Fibroblast of skin of back (primary cell): ENCODE data around the gene KLHL40.

Source experiments
- DNase-seq: peaks from one replicate; pipeline ENCODE4 v3.0.0-alpha.2; 2013

The KLHL40 gene

DNA sequence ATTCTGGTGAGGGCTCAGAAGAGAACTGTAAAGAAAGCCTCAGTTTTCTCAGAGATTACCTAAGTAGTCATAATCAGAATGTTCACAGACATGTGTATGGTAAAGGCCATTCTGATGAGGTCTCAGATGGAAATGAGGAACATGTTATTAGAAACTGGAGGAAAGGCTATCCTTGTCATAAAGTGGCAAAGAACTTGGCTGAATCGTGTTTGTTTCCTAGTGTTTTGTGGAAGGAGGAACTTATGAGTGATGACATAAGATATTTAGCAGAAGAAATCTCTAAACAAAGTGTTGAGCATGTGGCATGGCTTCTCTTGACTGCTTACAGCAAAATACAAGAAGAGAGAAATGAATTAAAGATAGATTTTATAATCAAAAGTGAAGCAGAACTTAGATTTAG lies 12.8 kb upstream of the KLHL40 start:
- DNase-seq, result no peak

GRCh38 chr3:42673082-42673481 lies 12.3 kb upstream of the KLHL40 start:
- no peak for DNase-seq

DNA sequence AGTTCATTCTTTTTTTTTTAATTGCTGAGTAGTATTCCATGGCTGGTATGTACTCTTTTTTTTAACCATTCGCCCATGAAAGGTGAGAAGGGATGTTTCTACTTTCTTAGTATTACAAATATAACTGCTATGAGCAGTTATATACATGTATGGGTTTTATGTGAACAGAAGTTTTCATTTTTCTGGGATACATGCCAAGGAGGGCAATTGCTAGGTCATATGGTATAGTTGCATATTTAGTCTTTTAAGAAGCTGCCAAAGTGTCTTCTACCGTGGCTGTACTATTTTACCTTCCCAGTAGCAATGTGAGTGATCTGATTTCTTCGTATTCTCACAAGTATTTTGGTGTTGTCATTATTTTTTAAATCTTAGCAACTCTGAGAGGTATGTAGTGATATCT lies 11.2 kb upstream of the KLHL40 start:
- DNase-seq, result no peak

DNA sequence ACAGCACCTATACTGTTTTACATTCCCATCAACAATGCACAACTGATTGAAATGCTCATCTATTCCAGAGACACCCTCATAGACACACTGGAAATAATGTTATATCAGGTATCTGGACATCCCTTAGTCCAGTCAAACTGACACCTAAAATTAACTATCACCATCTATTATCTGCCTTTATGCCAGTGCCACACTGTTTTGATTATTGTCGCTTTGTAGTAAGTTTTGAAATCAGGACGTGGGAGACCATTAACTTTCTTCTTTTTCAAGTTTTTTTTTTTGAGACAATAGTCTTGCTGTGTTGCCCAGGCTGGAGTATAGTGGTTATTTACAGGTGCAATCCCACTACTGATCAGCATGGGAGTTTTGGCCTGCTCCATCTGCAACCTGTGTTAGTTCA lies 9.4 kb upstream of the KLHL40 start:
- DNase-seq, result no peak

DNA sequence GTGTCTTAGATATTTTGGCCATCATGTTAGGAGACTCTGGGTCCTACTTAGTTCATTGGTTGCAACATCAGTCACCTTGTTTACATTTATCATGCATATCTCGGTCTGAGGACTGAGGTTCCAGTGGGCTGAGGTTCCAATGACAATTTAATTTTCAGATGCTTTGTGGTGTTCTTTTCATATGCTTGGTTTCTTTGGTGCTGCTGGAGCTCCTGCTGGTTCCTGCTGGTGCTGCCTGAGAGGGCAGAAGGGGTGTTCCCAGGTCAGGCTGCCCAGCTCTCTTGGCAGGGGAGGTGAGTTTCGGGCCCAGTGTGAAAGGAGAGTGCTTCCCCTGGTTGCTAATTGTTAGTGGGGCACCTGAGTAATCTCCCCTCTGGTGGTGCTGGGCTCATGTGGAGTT lies 6.9 kb upstream of the KLHL40 start:
- DNase-seq, result no peak

GRCh38 chr3:42680271-42680670 lies 5.1 kb upstream of the KLHL40 start:
- no peak for DNase-seq

GRCh38 chr3:42680806-42681205 lies 4.5 kb upstream of the KLHL40 start:
- DNase-seq, result no peak

- no peak for DNase-seq
Observed at GRCh38 chr3:42681361-42682038, 3.8 kb upstream of the KLHL40 start.

DNA sequence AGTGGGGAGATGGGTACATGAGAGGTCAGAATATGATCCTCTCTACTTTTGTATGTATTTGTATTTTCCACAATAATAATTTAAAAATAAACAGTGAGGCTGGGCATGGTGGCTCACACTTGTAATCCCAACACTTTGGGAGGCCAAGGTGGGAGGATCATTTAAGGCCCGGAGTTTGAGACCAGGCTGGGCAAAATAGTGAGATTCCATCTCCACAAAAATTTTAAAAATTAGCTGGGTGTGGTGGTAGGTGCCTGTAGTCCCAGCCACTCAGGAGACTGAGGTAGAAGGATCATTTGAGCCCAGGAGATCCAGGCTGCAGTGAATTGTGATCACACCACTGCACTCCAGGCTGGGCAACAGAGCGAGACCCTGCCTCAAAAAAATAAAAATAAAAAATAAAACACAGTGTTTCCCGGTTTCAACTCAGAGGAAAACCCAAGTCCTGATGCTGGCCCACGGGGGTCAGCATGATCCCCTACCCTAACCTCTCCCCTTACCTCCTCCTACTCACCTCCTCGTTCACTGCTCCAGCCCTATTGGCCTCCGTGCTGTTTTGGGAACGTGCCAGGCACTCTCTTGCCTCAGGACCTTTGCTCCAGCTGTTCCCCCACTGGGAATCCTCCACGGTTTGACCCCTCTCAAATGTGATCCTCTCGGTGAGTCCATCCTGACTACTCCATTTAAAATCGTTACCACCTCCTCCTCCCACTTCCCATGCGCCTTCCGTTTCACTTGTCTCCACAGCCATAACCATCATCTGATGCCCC lies 2.9 kb upstream of the KLHL40 start:
- no peak for DNase-seq

GRCh38 chr3:42683875-42684598 lies 1.3 kb upstream of the KLHL40 start:
- peak; percentile 96 for DNase-seq

GRCh38 chr3:42684632-42685362 lies 540 bp upstream of the KLHL40 start:
- no peak for DNase-seq

- DNase-seq, result peak; percentile 15
Observed at GRCh38 chr3:42685891-42686820, 819 bp downstream of the KLHL40 start.

DNA sequence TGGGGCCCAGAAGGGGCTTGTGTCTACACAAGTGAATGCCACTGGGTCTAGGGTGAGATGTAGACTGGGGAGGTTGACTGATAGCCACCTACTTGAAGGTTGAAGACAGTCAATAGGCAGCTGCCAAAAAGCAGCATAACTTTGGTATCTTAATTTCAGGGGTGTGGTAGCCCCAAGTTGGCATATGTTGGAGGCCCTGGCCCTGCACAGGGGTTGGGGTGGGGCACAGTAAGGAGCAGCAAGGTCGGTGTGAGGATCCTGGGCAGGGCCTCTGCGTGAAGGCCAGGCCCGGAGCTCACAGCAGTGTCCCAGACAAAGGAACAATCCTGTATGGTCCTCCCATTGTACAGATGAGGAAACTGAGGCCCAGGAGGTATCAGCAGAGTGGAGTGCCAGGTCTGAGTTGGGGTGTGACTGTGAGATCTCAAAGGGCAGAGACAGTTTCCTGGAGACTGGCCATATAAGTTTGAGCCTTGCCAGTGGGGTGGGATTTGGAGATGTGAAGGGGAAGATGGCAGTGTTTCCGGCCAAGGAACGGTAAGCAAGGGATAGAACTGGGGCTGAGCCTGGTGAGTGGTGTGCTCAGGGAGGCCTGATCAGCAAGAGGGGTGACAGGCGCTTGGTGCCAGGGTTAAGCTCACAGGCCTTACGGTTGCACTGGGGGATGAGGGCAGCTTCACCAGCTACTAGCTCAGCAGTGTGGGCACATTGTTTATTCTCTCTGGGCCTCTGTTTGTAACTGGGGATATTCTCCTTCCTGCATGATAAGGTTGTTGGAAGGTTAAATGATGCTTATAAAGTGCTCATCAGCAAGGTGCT lies 1.7 kb downstream of the KLHL40 start:
- DNase-seq, result no peak

- no peak for DNase-seq
Observed at GRCh38 chr3:42688016-42688415, 2.7 kb downstream of the KLHL40 start.

GRCh38 chr3:42688487-42689420 lies 3.4 kb downstream of the KLHL40 start:
- no peak for DNase-seq

- DNase-seq, result no peak
Observed at GRCh38 chr3:42689421-42690014, 4.2 kb downstream of the KLHL40 start.

GRCh38 chr3:42690191-42690590 lies 4.9 kb downstream of the KLHL40 start:
- no peak for DNase-seq

- DNase-seq, result no peak
Observed at GRCh38 chr3:42690766-42691680, 5.7 kb downstream of the KLHL40 start.
